K562 (cell line): ENCODE data around the gene PTOV1. TPM values are rescaled to one million over a fixed set of nuclear protein-coding genes. Genes with fewer than 3 reads are reported as not detected.

ENCODE experiments used
- ATAC-seq: fragments of 200-7000 bp; cut with Tn5 transposase; 3 replicates; pipeline ENCODE4 v1.9.1; 2020; ENCODE audit warnings: moderate library complexity
- BruUV-seq: library from RNA; stranded (reverse); fragments of 400-500 nt; replicated peaks from 2 replicates; lab custom pipeline; 2021; lab: Mats Ljungman, UMichigan
- CTCF ChIA-PET: fragments of 300-600 bp; formaldehyde crosslinking; extraction: SDS; loops from one replicate; lab custom pipeline; 2021; ENCODE audit warnings: low intra/inter-chr PET ratio; lab: Yijun Ruan, JAX
- POLR2A ChIA-PET: fragments of 300-600, 350-650 bp; sonication (Branson Sonifier 250); formaldehyde crosslinking; extraction: SDS; loops from one replicate; lab custom pipeline; 2021; ENCODE audit warnings: antibody characterized with exemption, inconsistent platforms; lab: Yijun Ruan, JAX
- DNase-seq, 4 experiments: peaks; one replicate each; pipeline versions ENCODE4 v3.0.0 to v3.0.0-alpha.2; 2011 to 2018; ENCODE audit warnings: low spot score in 3 of 4, mixed read lengths in 3 of 4; ENCODE audit errors: extremely low read depth in 1 of 4
- FAIRE-seq: peaks from 2 replicates; lab custom pipeline; 2011; peaks lifted over from hg19 to GRCh38; lab: Jason Lieb, UNC
- H2AFZ ChIP-seq: 2 replicates; pipeline ENCODE4 v1.6.0; 2011; ENCODE audit warnings: low read depth, low read length, control low read depth, inconsistent platforms
- H3K27ac ChIP-seq: fragments of 200-600 bp; 3 replicates; pipeline ENCODE4 v1.8.0; 2011; ENCODE audit warnings: low read depth, mild to moderate bottlenecking, control low read depth, inconsistent platforms, low read length, moderate library complexity, mixed read lengths; ENCODE audit errors: extremely low read depth
- H3K27me3 ChIP-seq, 2 experiments: fragments of 300-600 bp in 1 of 2; 2 replicates in 1 of 2; 3 replicates in 1 of 2; pipeline versions ENCODE4 v1.6.0 to v1.8.0; 2011; ENCODE audit warnings: inconsistent platforms in 2 of 2, low read length in 2 of 2, mild to moderate bottlenecking in 1 of 2, mixed read lengths in 1 of 2, moderate library complexity in 1 of 2; ENCODE audit not compliant: control insufficient read depth in 2 of 2, insufficient read depth in 2 of 2
- H3K36me3 ChIP-seq: fragments of 300-600 bp; 3 replicates; pipeline ENCODE4 v1.8.0; 2011; ENCODE audit warnings: mild to moderate bottlenecking, low read length, inconsistent platforms; ENCODE audit not compliant: control insufficient read depth, insufficient read depth
- H3K4me1 ChIP-seq, 2 experiments: fragments of 200-600 bp in 1 of 2; replicated peaks in 1 of 2; 2 replicates in 1 of 2; 3 replicates in 1 of 2; pipeline versions ENCODE4 v1.5.1 to v1.8.0; 2011; ENCODE audit warnings: inconsistent platforms in 2 of 2, low read length in 2 of 2, mild to moderate bottlenecking in 1 of 2, mixed read lengths in 1 of 2, moderate library complexity in 1 of 2; ENCODE audit not compliant: control insufficient read depth in 2 of 2, insufficient read depth in 2 of 2
- H3K4me2 ChIP-seq: 2 replicates; pipeline ENCODE4 v1.6.1; 2011; ENCODE audit warnings: low read length, control low read depth, inconsistent platforms, mixed read lengths; ENCODE audit not compliant: insufficient read depth
- H3K4me3 ChIP-seq: fragments of 200-600 bp; sonication (generic), shearing (Covaris generic); 2 replicates; pipeline ENCODE4 v1.5.1; 2016; ENCODE audit warnings: control low read depth, inconsistent platforms
- H3K79me2 ChIP-seq: fragments of 200-600 bp; 3 replicates; pipeline ENCODE4 v1.8.0; 2011; ENCODE audit warnings: low read length, inconsistent platforms; ENCODE audit not compliant: control insufficient read depth, insufficient read depth
- H3K9ac ChIP-seq, 2 experiments: 2 replicates each; pipeline versions ENCODE4 v1.6.0 to v1.6.1; 2011; ENCODE audit warnings: low read depth in 2 of 2, low read length in 2 of 2, control low read depth in 1 of 2, inconsistent platforms in 1 of 2, mild to moderate bottlenecking in 1 of 2, mixed read lengths in 1 of 2; ENCODE audit not compliant: insufficient read depth in 1 of 2
- H3K9me1 ChIP-seq: one replicate; pipeline ENCODE4 v1.6.0; 2011; ENCODE audit warnings: inconsistent platforms, mild to moderate bottlenecking, low read length, moderate library complexity; ENCODE audit not compliant: control insufficient read depth, insufficient read depth
- H3K9me3 ChIP-seq: replicated peaks from 2 replicates; pipeline ENCODE4 v1.5.1; 2011; ENCODE audit warnings: low read depth, low read length, inconsistent platforms; ENCODE audit not compliant: control insufficient read depth, insufficient read depth
- H4K20me1 ChIP-seq: replicated peaks from 2 replicates; pipeline ENCODE4 v1.6.1; 2011; ENCODE audit warnings: low read length, inconsistent platforms, mixed read lengths; ENCODE audit not compliant: control insufficient read depth, insufficient read depth
- ARID1B ChIP-seq: fragments of 450-650 bp; IDR thresholded peaks from 2 replicates; pipeline ENCODE4 v1.6.1; 2016; ENCODE audit warnings: antibody characterized with exemption, mild to moderate bottlenecking, inconsistent platforms
- BCL6 ChIP-seq: fragments of 250-450 bp; sonication (Bioruptor Pico); IDR thresholded peaks from 2 replicates; pipeline ENCODE4 v1.4.0; 2020
- NFE2L1 ChIP-seq: fragments of 450-650 bp; IDR thresholded peaks from 2 replicates; pipeline ENCODE4 v1.6.1; 2016; ENCODE audit warnings: missing genetic modification characterization, low read depth, mild to moderate bottlenecking, missing compliant biosample characterization, moderate library complexity, borderline replicate concordance
- RBM14 ChIP-seq: fragments of 200-400 bp; formaldehyde crosslinking; IDR thresholded peaks from 2 replicates; pipeline ENCODE4 v1.6.1; 2018; ENCODE audit warnings: low read depth, mild to moderate bottlenecking, low read length, moderate library complexity, borderline replicate concordance; ENCODE audit not compliant: insufficient read depth
- SIN3A ChIP-seq, 2 experiments: fragments of 150-350 bp in 1 of 2; IDR thresholded peaks; 2 replicates each; pipeline ENCODE4 v1.6.1; 2011 to 2016; ENCODE audit warnings: borderline replicate concordance in 2 of 2, low read depth in 2 of 2, low read length in 2 of 2, mild to moderate bottlenecking in 2 of 2, moderate library complexity in 2 of 2; ENCODE audit not compliant: control insufficient read depth in 1 of 2
- SMAD4 ChIP-seq: fragments of 250-450 bp; sonication (Bioruptor Pico); conservative IDR thresholded peaks from 2 replicates; pipeline ENCODE4 v1.8.0; 2021; ENCODE audit warnings: inconsistent platforms, mild to moderate bottlenecking, moderate library complexity
- SMARCE1 ChIP-seq: fragments of 450-650 bp; IDR thresholded peaks from 2 replicates; pipeline ENCODE4 v1.7.1; 2016; ENCODE audit warnings: mild to moderate bottlenecking
- SP1 ChIP-seq: sonication (generic); formaldehyde crosslinking; IDR thresholded peaks from 2 replicates; pipeline ENCODE4 v1.8.1; 2022; ENCODE audit warnings: mild to moderate bottlenecking, missing genetic modification reagents
- SREBF1 ChIP-seq: fragments of 150-350 bp; IDR thresholded peaks from 2 replicates; pipeline ENCODE4 v1.6.1; 2014; ENCODE audit warnings: antibody characterized with exemption, low read depth, low read length, borderline replicate concordance
- TCF3 ChIP-seq: sonication (generic); formaldehyde crosslinking; IDR thresholded peaks from 2 replicates; pipeline ENCODE4 v1.4.0; 2020; ENCODE audit warnings: mild to moderate bottlenecking, missing genetic modification reagents
- ZBTB7A ChIP-seq: IDR thresholded peaks from 2 replicates; pipeline ENCODE4 v1.6.1; 2011; ENCODE audit warnings: low read depth, mild to moderate bottlenecking, low read length, moderate library complexity, borderline replicate concordance; ENCODE audit not compliant: control insufficient read depth
- ZNF639 ChIP-seq, 2 experiments: fragments of 200-800 bp in 1 of 2; sonication (Bioruptor generic) in 1 of 2; sonication (generic) in 1 of 2; formaldehyde crosslinking in 1 of 2; IDR thresholded peaks in 1 of 2; conservative IDR thresholded peaks in 1 of 2; 2 replicates each; pipeline versions ENCODE4 v1.5.0 to v1.6.1; 2016 to 2020; ENCODE audit warnings: missing compliant biosample characterization in 1 of 2, missing genetic modification characterization in 1 of 2, missing genetic modification reagents in 1 of 2
- ZNF707 ChIP-seq: fragments of 250-450 bp; sonication (Bioruptor Pico); conservative IDR thresholded peaks from 2 replicates; pipeline ENCODE4 v1.8.0; 2022; ENCODE audit warnings: inconsistent platforms, mild to moderate bottlenecking, moderate library complexity
- ZNF780A ChIP-seq: fragments of 250-450 bp; sonication (Bioruptor Pico); IDR thresholded peaks from 2 replicates; pipeline ENCODE4 v1.5.0; 2021; ENCODE audit warnings: mild to moderate bottlenecking
- WGBS: fragments of 100-300 bp; shearing (Covaris generic); methylation state at CpG from one replicate; pipeline ENCODE4 v1.1.6; 2016; ENCODE audit warnings: low coverage, mixed read lengths; ENCODE audit not compliant: insufficient coverage; ENCODE audit errors: missing lambda C conversion rate; 5-methylcytosine and 5-hydroxymethylcytosine counted together
- in situ Hi-C: fragments of 300-500 bp; cut with MboI; formaldehyde crosslinking; loops from 4 replicates; pipeline ENCODE4 v1.15.0; 2018; ENCODE audit warnings: inconsistent platforms, mixed read lengths
- intact Hi-C: fragments of 100-400 bp; cut with micrococcal nuclease; formaldehyde crosslinking; loops from 2 replicates; pipeline ENCODE4 v1.14.2; 2022
- polyA plus RNA-seq, 8 experiments: library from polyadenylated mRNA; depleted of rRNA in 4 of 8; stranded (reverse) in 5 of 8; unstranded in 3 of 8; fragments of >200 nt; fragmentation: Nextera tagmentation in 2 of 8; fragmentation: Illumina TruSeq in 1 of 8; extraction: Ambion mirVana in 2 of 8; extraction: Trizol in 1 of 8; gene quantifications; 2 replicates each; pipeline versions ENCODE4 v1.2.1 to v1.2.3, GENCODE V29; 2011 to 2014; ENCODE audit warnings: inconsistent platforms in 1 of 8, missing spikeins in 1 of 8
- total RNA-seq, 7 experiments: library from RNA; depleted of rRNA in 6 of 7; stranded (reverse); fragments of >200 nt in 6 of 7; fragmentation: Illumina TruSeq in 2 of 7; extraction: Trizol in 2 of 7; gene quantifications; 2 replicates each; pipeline versions ENCODE4 v1.2.1 to v1.2.3, GENCODE V29; 2011 to 2021; ENCODE audit warnings: low replicate concordance in 1 of 7

PTOV1 gene
- total and polyA plus RNA-seq, 9 of the 15 experiments (the other 6 are each of a cell fraction or from before 2014, with no cell fraction given): 4.9 to 169 (median 43.5) TPM

- H3K4me1 ChIP-seq: peaks cover 9 to 12% of the 10 kb centered on the region in 2 experiments
- no peak overlapping the region for H3K27ac ChIP-seq
- 0 out of 2 replicates have a peak, but pooled peaks cover 3% of the 10 kb centered on the region for H3K9me3 ChIP-seq
- no peaks in the 10 kb centered on the region for H3K27me3 ChIP-seq
- in situ Hi-C loops (no loop called here), intact Hi-C loops (no loop called here)
- no peaks in the 10 kb centered on the region for H4K20me1 ChIP-seq
- H3K79me2 ChIP-seq: no peaks in the 10 kb centered on the region
- FAIRE-seq (no peak), ATAC-seq (no peak), DNase-seq (no peak)
- TF ChIP-seq SMARCE1: no peak
- TF ChIP-seq ZNF780A: no peak
- no peak for TF ChIP-seq ZBTB7A
- no peak for TF ChIP-seq SREBF1
- no peak for TF ChIP-seq TCF3
- no peak for TF ChIP-seq ZNF707 (CRISPR knock-in tag)
- TF ChIP-seq RBM14: no peak
- no peak for TF ChIP-seq ZNF639 (CRISPR knock-in tag; conservative IDR thresholded peaks at IDR 0.05 in 1 of 2, IDR thresholded peaks at IDR 0.05 in 1 of 2)
- TF ChIP-seq BCL6 (CRISPR knock-in tag): no peak
- no peak for TF ChIP-seq SIN3A (IDR thresholded peaks at IDR 0.05; ENCODE audit: borderline replicate concordance in 2 of 2, control insufficient read depth in 1 of 2, low read depth in 2 of 2, low read length in 2 of 2)
- no peak for TF ChIP-seq ARID1B
- TF ChIP-seq SMAD4 (CRISPR knock-in tag): no peak
- no peak for TF ChIP-seq SP1 (CRISPR knock-in tag)
- no peak for TF ChIP-seq NFE2L1
- ChIA-PET CTCF (no interaction called here), POLR2A (interaction anchor here (0.6 to 1.3 kb wide), 2 partner anchors 8 to 250 kb away, joined by 3 to 5 read pairs; no protein-coding TSS in a partner anchor)
- no peak overlapping the region for H2AFZ ChIP-seq
- H3K9ac ChIP-seq: no peak overlapping the region
- no TSS peak for BruUV-seq
- peaks cover 26% of the 10 kb centered on the region for H3K36me3 ChIP-seq
- no peak overlapping the region for H3K4me3 ChIP-seq
- peaks cover 3% of the 10 kb centered on the region for H3K9me1 ChIP-seq
- no peak overlapping the region for H3K4me2 ChIP-seq
- WGBS: 80% methylated on average over 3 of the region's 3 CpGs
These were observed 7.7 kb upstream of the PTOV1 start for GRCh38 chr19:49843265-49843664.
